PC-3 (cell line): ENCODE measurements around the gene ACOT8. TPM values are rescaled to one million over a fixed set of nuclear protein-coding genes. Genes with fewer than 3 reads are reported as not detected.

Source experiments
- ATAC-seq: fragments of 200-7000 bp; cut with Tn5 transposase; 2 replicates; pipeline ENCODE4 v1.9.1; 2020; ENCODE audit warnings: mild to moderate bottlenecking, moderate library complexity
- BruUV-seq: library from RNA; stranded (reverse); fragments of 400-500 nt; replicated peaks from 2 replicates; lab custom pipeline; 2021; lab: Mats Ljungman, UMichigan
- CTCF ChIA-PET: fragments of 300-600 bp; sonication (Branson Sonifier 250); formaldehyde crosslinking; loops from one replicate; lab custom pipeline; 2022; ENCODE audit warnings: antibody characterized with exemption; lab: Charles Lee
- POLR2A ChIA-PET: fragments of 300-600 bp; sonication (Branson Sonifier 250); formaldehyde crosslinking; loops from one replicate; lab custom pipeline; 2022; ENCODE audit warnings: antibody characterized with exemption; ENCODE audit not compliant: unreplicated experiment; lab: Charles Lee
- DNase-seq: peaks from one replicate; pipeline ENCODE4 v3.0.0-alpha.2; 2015
- H2AFZ ChIP-seq: fragments of 300-600 bp; sonication (generic); 2 replicates; pipeline ENCODE4 v1.6.0; 2016; ENCODE audit warnings: antibody characterized with exemption, low read length
- H3F3A ChIP-seq: fragments of 300-600 bp; sonication (generic); one replicate; pipeline ENCODE4 v1.6.0; 2017; ENCODE audit warnings: antibody characterized with exemption, low read length, control low read depth, mild to moderate bottlenecking; ENCODE audit not compliant: unreplicated experiment
- H3K27ac ChIP-seq: fragments of 300-600 bp; sonication (generic); 2 replicates; pipeline ENCODE4 v1.5.1; 2016; ENCODE audit warnings: mild to moderate bottlenecking, low read length
- H3K27me3 ChIP-seq: fragments of 300-600 bp; sonication (generic); 2 replicates; pipeline ENCODE4 v1.6.1; 2016; ENCODE audit warnings: low read length, mixed read lengths
- H3K36me3 ChIP-seq: fragments of 300-600 bp; sonication (generic); 2 replicates; pipeline ENCODE4 v1.6.1; 2016; ENCODE audit warnings: low read depth, mixed run types, low read length, mixed read lengths
- H3K4me1 ChIP-seq: fragments of 300-600 bp; sonication (generic); 2 replicates; pipeline ENCODE4 v1.5.1; 2016; ENCODE audit warnings: low read length; ENCODE audit not compliant: insufficient read depth
- H3K4me2 ChIP-seq: fragments of 300-600 bp; sonication (generic); 2 replicates; pipeline ENCODE4 v1.6.0; 2016; ENCODE audit warnings: low read length
- H3K4me3 ChIP-seq: fragments of 300-600 bp; sonication (generic); 2 replicates; pipeline ENCODE4 v1.5.1; 2016; ENCODE audit warnings: mild to moderate bottlenecking, low read length, mixed read lengths
- H3K79me2 ChIP-seq: fragments of 300-600 bp; sonication (generic); 2 replicates; pipeline ENCODE4 v1.6.1; 2017; ENCODE audit warnings: low read length, mixed read lengths
- H3K9ac ChIP-seq: fragments of 300-600 bp; sonication (generic); 2 replicates; pipeline ENCODE4 v1.6.0; 2016; ENCODE audit warnings: mild to moderate bottlenecking, low read length
- H3K9me2 ChIP-seq: fragments of 300-600 bp; sonication (generic); replicated peaks from 2 replicates; pipeline ENCODE4 v1.6.1; 2016; ENCODE audit warnings: mixed run types, low read length, mixed read lengths
- H3K9me3 ChIP-seq: fragments of 300-600 bp; sonication (generic); 2 replicates; pipeline ENCODE4 v1.6.1; 2016; ENCODE audit warnings: low read length, mixed read lengths
- H4K20me1 ChIP-seq: fragments of 300-600 bp; sonication (generic); 2 replicates; pipeline ENCODE4 v1.6.1; 2016; ENCODE audit warnings: low read length, mixed read lengths
- EZH2 ChIP-seq: fragments of 300-600 bp; sonication (generic); IDR thresholded peaks from one replicate; pipeline ENCODE4 v1.6.1; 2017; ENCODE audit warnings: antibody characterized with exemption, mild to moderate bottlenecking, low read length; ENCODE audit not compliant: unreplicated experiment
- EZH2phosphoT487 ChIP-seq: fragments of 300-600 bp; sonication (generic); IDR thresholded peaks from 2 replicates; pipeline ENCODE4 v1.6.1; 2018; ENCODE audit warnings: mild to moderate bottlenecking, antibody characterized with exemption, low read length, borderline replicate concordance
- intact Hi-C: fragments of 100-400 bp; cut with micrococcal nuclease; formaldehyde crosslinking; loops from 2 replicates; pipeline ENCODE4 v1.9.0; 2023
- total RNA-seq: library from RNA; depleted of rRNA; stranded (reverse); fragments of >200 nt; gene quantifications from 2 replicates; pipeline ENCODE4 v1.2.3, GENCODE V29; 2014
- TF ChIP-seq, protein P1 (sequence below): fragments of 300-600 bp; sonication (generic); conservative IDR thresholded peaks from 2 replicates; pipeline ENCODE4 v1.5.1; 2017; ENCODE audit warnings: antibody characterized with exemption, low read depth, mild to moderate bottlenecking, low read length

The ACOT8 gene
- total RNA-seq, 1 experiment from 2014 or later = 58.8 TPM

DNA sequence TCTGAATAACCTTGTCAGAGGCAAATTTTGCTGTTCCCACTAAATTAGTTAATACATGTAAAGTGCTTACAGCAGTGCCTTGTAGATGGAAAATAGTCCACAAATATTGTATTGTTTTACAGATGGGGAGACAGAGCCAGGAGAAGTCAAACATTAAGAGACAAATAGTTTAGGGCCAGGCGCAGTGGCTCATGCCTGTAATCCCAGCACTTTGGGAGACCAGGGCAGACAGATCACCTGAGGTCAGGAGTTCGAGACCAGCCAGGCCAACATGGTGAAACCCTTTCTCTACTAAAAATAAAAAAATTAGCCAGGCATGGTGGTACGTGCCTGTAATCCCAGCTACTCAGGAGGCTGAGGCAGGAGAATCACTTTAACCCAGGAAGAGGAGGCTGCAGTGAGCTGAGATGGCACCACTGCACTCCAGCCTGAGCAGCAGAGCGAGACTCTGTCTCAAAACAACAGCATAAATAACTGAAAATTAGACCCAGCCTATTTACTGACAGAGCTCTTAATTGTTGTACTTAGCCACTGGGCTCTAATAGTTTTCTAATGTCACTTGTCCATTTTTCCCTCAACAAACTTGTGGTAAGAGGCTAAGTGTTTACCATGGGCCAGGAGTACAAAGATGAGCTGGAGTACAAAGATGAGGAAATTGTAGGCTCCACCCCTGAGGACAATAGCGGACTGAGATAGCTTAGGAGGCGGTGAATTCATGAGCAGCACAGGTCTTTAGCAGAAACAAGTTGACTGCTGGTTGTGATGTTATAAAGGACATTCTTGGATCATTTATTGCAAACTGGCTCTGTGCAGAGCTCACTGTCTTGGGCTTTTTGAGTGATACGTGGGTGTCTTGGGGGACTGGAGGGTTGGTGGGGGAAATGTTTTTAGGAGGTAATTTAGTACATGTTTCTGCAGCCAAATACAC lies 6.6 kb upstream of the ACOT8 start:
- Histone ChIP-seq H4K20me1 (no peaks in the 10 kb centered on the region), H3K9ac (no peak overlapping the region), H3K9me3 (no peaks in the 10 kb centered on the region), H3K36me3 (no peaks in the 10 kb centered on the region), H3K27me3 (no peaks in the 10 kb centered on the region), H3K4me3 (no peak overlapping the region), H2AFZ (no peak overlapping the region), H3K4me1 (peaks cover 29% of the 10 kb centered on the region), H3K9me2 (no peaks in the 10 kb centered on the region), H3K27ac (no peak overlapping the region), H3K79me2 (0 out of 2 replicates have a peak, but pooled peaks cover 2% of the 10 kb centered on the region), H3F3A (peaks cover 2% of the 10 kb centered on the region), H3K4me2 (no peak overlapping the region)
- no TSS peak for BruUV-seq
- no peak for TF ChIP-seq EZH2phosphoT487
- no peak for TF ChIP-seq EZH2
- TF ChIP-seq, protein P1, sequence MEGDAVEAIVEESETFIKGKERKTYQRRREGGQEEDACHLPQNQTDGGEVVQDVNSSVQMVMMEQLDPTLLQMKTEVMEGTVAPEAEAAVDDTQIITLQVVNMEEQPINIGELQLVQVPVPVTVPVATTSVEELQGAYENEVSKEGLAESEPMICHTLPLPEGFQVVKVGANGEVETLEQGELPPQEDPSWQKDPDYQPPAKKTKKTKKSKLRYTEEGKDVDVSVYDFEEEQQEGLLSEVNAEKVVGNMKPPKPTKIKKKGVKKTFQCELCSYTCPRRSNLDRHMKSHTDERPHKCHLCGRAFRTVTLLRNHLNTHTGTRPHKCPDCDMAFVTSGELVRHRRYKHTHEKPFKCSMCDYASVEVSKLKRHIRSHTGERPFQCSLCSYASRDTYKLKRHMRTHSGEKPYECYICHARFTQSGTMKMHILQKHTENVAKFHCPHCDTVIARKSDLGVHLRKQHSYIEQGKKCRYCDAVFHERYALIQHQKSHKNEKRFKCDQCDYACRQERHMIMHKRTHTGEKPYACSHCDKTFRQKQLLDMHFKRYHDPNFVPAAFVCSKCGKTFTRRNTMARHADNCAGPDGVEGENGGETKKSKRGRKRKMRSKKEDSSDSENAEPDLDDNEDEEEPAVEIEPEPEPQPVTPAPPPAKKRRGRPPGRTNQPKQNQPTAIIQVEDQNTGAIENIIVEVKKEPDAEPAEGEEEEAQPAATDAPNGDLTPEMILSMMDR = no peak
- ChIA-PET POLR2A (no interaction called here), CTCF (interaction anchor here (0.6 kb wide), 1 partner anchor 42 kb away, joined by 3 read pairs; no protein-coding TSS in a partner anchor)
- DNase-seq (no peak), ATAC-seq (no peak)
- intact Hi-C loops = no loop called here

DNA sequence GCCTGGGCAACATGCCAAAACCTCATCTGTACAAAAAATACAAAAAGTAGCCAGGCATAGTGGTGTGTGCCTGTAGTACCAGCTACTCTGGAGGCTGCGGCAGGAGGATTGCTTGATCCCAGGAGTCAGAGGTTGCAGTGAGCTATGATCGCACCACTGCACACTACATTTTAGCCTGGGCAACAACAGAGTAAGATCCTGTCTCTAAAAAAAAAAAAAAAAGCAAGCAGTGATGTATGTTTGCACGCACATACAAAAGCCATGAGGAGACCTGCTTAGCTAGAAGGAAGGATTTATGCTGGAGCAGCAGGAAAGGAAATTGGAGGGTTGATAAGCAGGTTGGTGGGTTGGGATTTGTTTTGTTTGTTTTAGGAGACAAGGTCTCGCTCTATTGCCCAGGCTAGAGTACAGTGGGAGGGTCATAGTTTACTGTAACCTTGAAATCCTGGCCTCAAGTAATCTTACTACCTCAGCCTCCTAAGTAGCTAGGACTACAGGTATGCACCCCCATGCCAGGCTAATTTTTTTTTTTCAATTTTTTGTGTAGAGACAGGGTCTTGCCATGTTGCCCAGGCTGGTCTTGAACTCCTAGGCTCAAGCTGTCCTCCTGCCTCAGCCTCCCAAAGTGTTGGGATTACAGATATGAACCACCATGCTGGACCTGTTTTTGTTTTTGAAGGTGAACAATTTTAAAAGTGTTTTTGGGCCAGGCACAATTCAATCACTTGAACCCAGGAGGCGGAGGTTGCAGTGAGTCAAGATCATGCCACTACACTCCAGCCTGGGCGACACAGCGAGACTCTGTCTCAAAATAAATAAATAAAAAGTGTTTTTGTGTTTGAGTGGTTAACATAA lies 4.3 kb upstream of the ACOT8 start:
- no peak for TF ChIP-seq EZH2
- TF ChIP-seq, protein P1 = no peak
- no peak for TF ChIP-seq EZH2phosphoT487
- no peaks in the 10 kb centered on the region for H4K20me1 ChIP-seq
- H3K27ac ChIP-seq = peak overlapping the region; percentile 65
- no peaks in the 10 kb centered on the region for H3K36me3 ChIP-seq
- no peak overlapping the region for H3K4me2 ChIP-seq
- peaks cover under 1% of the 10 kb centered on the region for H3F3A ChIP-seq
- ChIA-PET CTCF (no interaction called here), POLR2A (interaction anchor here (0.6 kb wide), 1 partner anchor 11 kb away, joined by 7 read pairs; no protein-coding TSS in a partner anchor)
- no peaks in the 10 kb centered on the region for H3K9me2 ChIP-seq
- H3K9me3 ChIP-seq = no peaks in the 10 kb centered on the region
- peak overlapping the region; percentile 11; the same call in 1 of the 2 replicates for H3K9ac ChIP-seq
- DNase-seq = no peak
- peaks cover 22% of the 10 kb centered on the region for H3K4me1 ChIP-seq
- H3K79me2 ChIP-seq = peaks cover 11% of the 10 kb centered on the region
- no peak overlapping the region for H2AFZ ChIP-seq
- BruUV-seq = no TSS peak
- intact Hi-C loops = no loop called here
- no peak for ATAC-seq
- H3K27me3 ChIP-seq = no peaks in the 10 kb centered on the region
- no peak overlapping the region for H3K4me3 ChIP-seq
